ENCODE measurements around the gene CERS5. TPM values are rescaled to one million over a fixed set of nuclear protein-coding genes. Genes with fewer than 3 reads are reported as not detected.
"Not testable (repeated sequence)": the region's sequence is repeated elsewhere in the genome, so short reads cannot be mapped to it uniquely, and the experiment has no call there.

The CERS5 gene
- total RNA-seq, 1 donor from 2014 or later, result 114 TPM

- DNase-seq (ENCODE audit: low spot score), result no peak
- intact Hi-C loops (cut with micrococcal nuclease), result loop anchor here (2.0 to 5.0 kb wide), 2 partner anchors 79 to 314 kb away; partner anchors contain the start of genes CERS5 and LARP4
- no peaks in the 10 kb centered on the region for H3K9me3 Mint-ChIP-seq
- no peaks in the 10 kb centered on the region for H3K27me3 Mint-ChIP-seq (ENCODE audit: low read depth)
- no peak overlapping the region for H3K27ac Mint-ChIP-seq
- H3K36me3 Mint-ChIP-seq (ENCODE audit: low read depth), result peaks cover 51% of the 10 kb centered on the region
- H3K4me3 Mint-ChIP-seq (ENCODE audit: low read depth), result peak overlapping the region; percentile 27
- peaks cover 29% of the 10 kb centered on the region for H3K4me1 Mint-ChIP-seq (ENCODE audit: low read depth)
Observed at GRCh38 chr12:50087995-50088394, 79.2 kb downstream of the CERS5 start.

- no peak for DNase-seq (ENCODE audit: low spot score)
- Mint-ChIP-seq H3K36me3 (ENCODE audit: low read depth) (peaks cover 51% of the 10 kb centered on the region), H3K4me3 (ENCODE audit: low read depth) (peak overlapping the region; percentile 9), H3K27me3 (ENCODE audit: low read depth) (no peaks in the 10 kb centered on the region), H3K4me1 (ENCODE audit: low read depth) (peaks cover 29% of the 10 kb centered on the region), H3K27ac (no peak overlapping the region), H3K9me3 (no peaks in the 10 kb centered on the region)
- intact Hi-C loops (cut with micrococcal nuclease), result loop anchor here (5.0 kb wide), 1 partner anchor 315 kb away; the partner anchor contains the start of gene LARP4
Observed at GRCh38 chr12:50087151-50087550, 80.0 kb downstream of the CERS5 start.

DNA sequence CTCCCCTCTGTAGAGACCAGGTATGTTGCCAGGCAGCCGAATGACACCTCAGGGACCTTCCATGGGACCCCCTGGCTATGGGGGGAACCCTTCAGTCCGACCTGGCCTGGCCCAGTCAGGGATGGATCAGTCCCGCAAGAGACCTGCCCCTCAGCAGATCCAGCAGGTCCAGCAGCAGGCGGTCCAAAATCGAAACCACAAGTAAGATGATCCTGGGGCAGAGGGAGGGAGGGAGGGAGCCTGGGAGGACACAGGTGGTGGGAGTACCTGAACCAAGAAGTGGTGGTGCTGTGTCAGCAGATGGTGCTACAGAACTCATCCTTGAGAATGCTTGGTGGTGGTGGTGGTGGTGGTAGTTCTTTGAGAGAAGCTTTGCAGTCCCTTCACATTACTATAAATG is 81.0 kb downstream of the CERS5 start:
- intact Hi-C loops (cut with micrococcal nuclease), result loop anchor here (5.0 kb wide), 1 partner anchor 316 kb away; the partner anchor contains the start of gene LARP4
- H3K9me3 Mint-ChIP-seq, result no peaks in the 10 kb centered on the region
- H3K27ac Mint-ChIP-seq, result peak overlapping the region; percentile 71
- H3K4me3 Mint-ChIP-seq (ENCODE audit: low read depth), result peak overlapping the region; percentile 78
- peaks cover 41% of the 10 kb centered on the region for H3K36me3 Mint-ChIP-seq (ENCODE audit: low read depth)
- no peaks in the 10 kb centered on the region for H3K27me3 Mint-ChIP-seq (ENCODE audit: low read depth)
- DNase-seq (ENCODE audit: low spot score), result no peak
- peaks cover 29% of the 10 kb centered on the region for H3K4me1 Mint-ChIP-seq (ENCODE audit: low read depth)

DNA sequence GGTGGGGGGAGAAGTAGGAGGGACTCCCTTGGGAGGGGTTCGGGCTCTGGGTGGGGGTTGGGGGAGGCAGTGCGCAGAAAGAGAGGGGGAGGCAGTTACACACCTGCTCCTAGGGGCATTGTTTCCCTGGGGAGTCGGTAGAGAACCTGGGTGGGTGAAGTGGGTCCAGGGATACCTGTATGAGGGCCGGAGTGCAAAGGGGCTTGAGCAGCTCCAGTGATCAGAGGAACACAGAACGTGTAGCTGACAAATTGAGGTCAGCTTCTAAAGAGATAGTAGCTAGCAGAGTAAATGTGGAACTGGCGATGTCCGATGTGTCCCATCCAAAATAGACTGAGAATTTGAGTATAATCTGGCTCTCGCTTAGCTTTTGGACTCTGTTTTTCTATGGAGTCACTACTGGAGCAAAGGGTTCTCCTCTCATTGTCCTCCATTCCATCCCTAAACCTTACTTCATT is 81.5 kb downstream of the CERS5 start:
- peaks cover 29% of the 10 kb centered on the region for H3K4me1 Mint-ChIP-seq (ENCODE audit: low read depth)
- H3K4me3 Mint-ChIP-seq (ENCODE audit: low read depth), result peak overlapping the region; percentile 78
- H3K27ac Mint-ChIP-seq, result peak overlapping the region; percentile 71
- no peaks in the 10 kb centered on the region for H3K27me3 Mint-ChIP-seq (ENCODE audit: low read depth)
- no peaks in the 10 kb centered on the region for H3K9me3 Mint-ChIP-seq
- no peak for DNase-seq (ENCODE audit: low spot score)
- peaks cover 38% of the 10 kb centered on the region for H3K36me3 Mint-ChIP-seq (ENCODE audit: low read depth)
- intact Hi-C loops (cut with micrococcal nuclease), result loop anchor here (1.0 to 5.0 kb wide), 2 partner anchors 26 to 317 kb away; partner anchors contain the start of gene LARP4

DNA sequence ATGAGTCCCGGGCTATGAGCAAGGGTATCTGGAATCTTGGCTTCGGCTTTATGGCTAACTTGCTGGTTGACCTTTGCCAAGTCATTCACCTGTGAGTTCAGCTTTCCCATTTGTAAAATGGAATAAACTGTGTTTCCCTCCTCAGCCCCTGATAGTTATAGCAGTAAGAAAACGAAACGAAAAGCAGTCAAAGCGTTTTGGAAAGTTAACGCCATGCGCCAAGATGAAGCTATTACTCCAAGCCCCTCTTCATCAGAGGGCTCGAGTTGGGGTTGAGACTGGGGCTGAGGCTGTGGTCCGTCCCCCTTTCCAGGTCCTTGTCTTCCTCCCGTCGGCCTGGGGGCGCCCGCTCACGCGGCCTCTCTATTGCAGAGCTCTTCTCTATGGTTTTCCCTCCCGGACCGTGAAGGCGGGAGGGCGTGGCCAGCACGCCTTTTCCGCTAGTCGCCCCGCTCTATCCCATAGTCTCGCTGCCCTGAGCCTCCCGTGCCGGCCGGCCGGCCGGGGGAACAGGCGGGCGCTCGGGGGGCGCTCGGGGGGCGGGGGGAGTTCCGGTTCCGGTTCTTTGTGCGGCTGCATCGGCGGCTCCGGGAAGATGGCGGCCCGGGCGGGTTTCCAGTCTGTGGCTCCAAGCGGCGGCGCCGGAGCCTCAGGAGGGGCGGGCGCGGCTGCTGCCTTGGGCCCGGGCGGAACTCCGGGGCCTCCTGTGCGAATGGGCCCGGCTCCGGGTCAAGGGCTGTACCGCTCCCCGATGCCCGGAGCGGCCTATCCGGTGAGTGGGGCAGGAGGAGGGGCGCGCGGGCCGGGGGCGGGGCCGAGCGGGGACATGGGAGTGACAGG is 82.2 kb downstream of the CERS5 start, which contains the start of gene SMARCD1:
Gene SMARCD1 (plus strand): TSS at position 568 of the 840 bp plus-strand sequence. CDS start 28 bp downstream, at position 596.
- peaks cover 29% of the 10 kb centered on the region for H3K4me1 Mint-ChIP-seq (ENCODE audit: low read depth)
- peak; percentile 77 for DNase-seq (ENCODE audit: low spot score)
- peaks cover 33% of the 10 kb centered on the region for H3K36me3 Mint-ChIP-seq (ENCODE audit: low read depth)
- H3K27ac Mint-ChIP-seq, result peak within 1 kb of the TSS; percentile 93
- peak within 1 kb of the TSS; percentile 88 for H3K4me3 Mint-ChIP-seq (ENCODE audit: low read depth)
- H3K27me3 Mint-ChIP-seq (ENCODE audit: low read depth), result no peaks in the 10 kb centered on the region
- intact Hi-C loops (cut with micrococcal nuclease), result loop anchor here (1.0 to 5.0 kb wide), 2 partner anchors 26 to 317 kb away; partner anchors contain the start of gene LARP4
- H3K9me3 Mint-ChIP-seq, result no peaks in the 10 kb centered on the region

DNA sequence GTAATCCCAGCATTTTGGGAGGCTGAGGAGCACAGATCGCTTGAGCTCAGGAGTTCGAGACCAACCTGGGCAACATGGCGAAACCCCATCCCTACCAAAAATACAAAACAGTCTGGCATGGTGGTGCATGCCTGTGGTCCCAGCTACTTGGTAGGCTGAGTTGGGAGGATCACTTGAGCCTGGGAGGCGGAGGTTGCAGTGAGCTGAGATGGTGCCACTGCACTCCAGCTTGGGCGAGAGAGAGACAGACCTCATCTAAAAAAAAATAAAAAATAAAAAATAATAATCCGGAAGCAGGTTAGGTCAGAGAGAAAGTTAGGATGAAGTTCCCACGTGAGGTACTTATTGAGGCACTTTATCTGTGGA is 82.8 kb downstream of the CERS5 start:
- peak overlapping the region; percentile 88 for H3K4me3 Mint-ChIP-seq (ENCODE audit: low read depth)
- H3K9me3 Mint-ChIP-seq; intact Hi-C loops (cut with micrococcal nuclease); H3K27me3 Mint-ChIP-seq (ENCODE audit: low read depth); DNase-seq (ENCODE audit: low spot score): not testable (repeated sequence)
- peaks cover 28% of the 10 kb centered on the region for H3K36me3 Mint-ChIP-seq (ENCODE audit: low read depth)
- peaks cover 29% of the 10 kb centered on the region for H3K4me1 Mint-ChIP-seq (ENCODE audit: low read depth)
- H3K27ac Mint-ChIP-seq, result peak overlapping the region; percentile 93

DNA sequence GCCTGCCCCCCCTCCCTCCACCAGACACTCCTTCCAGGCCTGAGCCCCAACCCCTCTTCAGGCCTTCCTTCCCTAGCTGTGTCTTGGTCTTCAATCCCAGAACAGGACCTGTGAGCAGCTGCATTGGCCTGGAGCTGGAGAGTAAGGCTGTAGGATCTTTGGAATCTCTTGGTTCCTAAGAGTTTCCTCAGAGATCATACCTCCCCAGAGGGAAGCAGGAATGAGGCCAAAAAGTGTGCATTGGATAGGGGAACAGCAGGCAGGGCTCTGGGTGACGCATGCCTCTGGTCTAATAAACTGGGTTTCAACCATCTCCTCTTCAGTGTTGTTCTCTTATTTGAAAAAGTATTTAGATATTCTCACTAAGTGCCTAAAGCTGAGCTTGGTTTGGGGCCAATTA is 83.9 kb downstream of the CERS5 start:
- H3K27ac Mint-ChIP-seq, result peak overlapping the region; percentile 80
- DNase-seq (ENCODE audit: low spot score), result no peak
- peak overlapping the region; percentile 84 for H3K4me3 Mint-ChIP-seq (ENCODE audit: low read depth)
- H3K27me3 Mint-ChIP-seq (ENCODE audit: low read depth), result no peaks in the 10 kb centered on the region
- intact Hi-C loops (cut with micrococcal nuclease), result no loop called here
- peaks cover 22% of the 10 kb centered on the region for H3K4me1 Mint-ChIP-seq (ENCODE audit: low read depth)
- H3K9me3 Mint-ChIP-seq, result no peaks in the 10 kb centered on the region
- H3K36me3 Mint-ChIP-seq (ENCODE audit: low read depth), result peaks cover 19% of the 10 kb centered on the region

DNA sequence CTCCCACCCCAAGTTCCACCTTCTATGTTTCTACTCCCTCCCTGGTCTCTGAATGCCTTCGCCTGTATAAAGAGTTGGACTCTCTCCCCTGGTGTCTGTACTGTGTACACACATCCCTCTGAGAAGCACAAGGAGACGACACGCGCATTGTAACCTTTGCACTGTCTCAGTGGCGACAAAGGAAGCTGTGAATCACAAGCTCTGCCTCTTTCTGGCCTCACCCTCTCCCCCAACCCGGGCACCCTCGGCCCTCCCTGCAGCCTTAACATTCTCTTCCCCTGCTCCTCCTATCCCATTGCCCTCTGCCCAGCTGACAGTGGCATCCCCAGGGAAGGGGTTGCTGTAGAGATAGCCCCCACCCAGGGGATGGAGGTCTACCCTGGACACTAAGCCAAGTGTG is 84.5 kb downstream of the CERS5 start:
- Mint-ChIP-seq H3K4me1 (ENCODE audit: low read depth) (peaks cover 18% of the 10 kb centered on the region), H3K4me3 (ENCODE audit: low read depth) (no peak overlapping the region), H3K27ac (no peak overlapping the region), H3K27me3 (ENCODE audit: low read depth) (no peaks in the 10 kb centered on the region), H3K9me3 (no peaks in the 10 kb centered on the region), H3K36me3 (ENCODE audit: low read depth) (peaks cover 12% of the 10 kb centered on the region)
- intact Hi-C loops (cut with micrococcal nuclease), result no loop called here
- DNase-seq (ENCODE audit: low spot score), result no peak

DNA sequence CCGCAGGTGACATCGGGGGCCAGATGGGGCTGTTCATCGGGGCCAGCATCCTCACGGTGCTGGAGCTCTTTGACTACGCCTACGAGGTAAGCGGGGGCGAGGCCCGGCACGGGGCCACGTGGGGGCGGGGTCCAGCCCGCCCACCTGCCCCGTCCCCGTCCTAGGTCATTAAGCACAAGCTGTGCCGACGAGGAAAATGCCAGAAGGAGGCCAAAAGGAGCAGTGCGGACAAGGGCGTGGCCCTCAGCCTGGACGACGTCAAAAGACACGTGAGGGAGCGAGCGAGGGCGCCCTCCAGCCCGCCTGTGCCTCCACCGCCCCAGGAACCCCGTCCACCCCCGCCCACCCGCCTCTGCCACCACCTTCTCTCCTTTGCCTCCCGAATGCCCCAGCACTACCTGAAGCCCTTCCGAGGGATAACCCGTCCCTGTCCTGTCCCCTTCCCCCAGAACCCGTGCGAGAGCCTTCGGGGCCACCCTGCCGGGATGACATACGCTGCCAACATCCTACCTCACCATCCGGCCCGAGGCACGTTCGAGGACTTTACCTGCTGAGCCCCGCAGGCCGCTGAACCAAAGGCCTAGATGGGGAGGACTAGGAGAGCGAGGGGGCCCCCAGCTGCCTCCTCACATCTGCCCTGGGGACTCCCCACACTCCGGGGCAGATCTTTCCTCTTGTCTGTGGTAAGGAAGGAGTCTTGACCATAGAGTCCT is 85.9 kb downstream of the CERS5 start:
- H3K4me3 Mint-ChIP-seq (ENCODE audit: low read depth), result no peak overlapping the region
- peaks cover under 1% of the 10 kb centered on the region for H3K36me3 Mint-ChIP-seq (ENCODE audit: low read depth)
- DNase-seq (ENCODE audit: low spot score), result no peak
- intact Hi-C loops (cut with micrococcal nuclease), result no loop called here
- no peaks in the 10 kb centered on the region for H3K27me3 Mint-ChIP-seq (ENCODE audit: low read depth)
- no peak overlapping the region for H3K27ac Mint-ChIP-seq
- H3K4me1 Mint-ChIP-seq (ENCODE audit: low read depth), result peaks cover 10% of the 10 kb centered on the region
- no peaks in the 10 kb centered on the region for H3K9me3 Mint-ChIP-seq

- H3K36me3 Mint-ChIP-seq (ENCODE audit: low read depth), result no peaks in the 10 kb centered on the region
- H3K4me3 Mint-ChIP-seq (ENCODE audit: low read depth), result no peak overlapping the region
- H3K27ac Mint-ChIP-seq, result no peak overlapping the region
- intact Hi-C loops (cut with micrococcal nuclease), result no loop called here
- H3K9me3 Mint-ChIP-seq, result no peaks in the 10 kb centered on the region
- peaks cover 5% of the 10 kb centered on the region for H3K4me1 Mint-ChIP-seq (ENCODE audit: low read depth)
- DNase-seq (ENCODE audit: low spot score), result no peak
- no peaks in the 10 kb centered on the region for H3K27me3 Mint-ChIP-seq (ENCODE audit: low read depth)
Observed at GRCh38 chr12:50079771-50080170, 87.4 kb downstream of the CERS5 start.

All from activated T-helper 2 cell treated with anti-CD3 and anti-CD28 coated beads, Interferon-gamma antibody, Interleukin-2, Interleukin-4, amounts not matched to agents 10 μg/mL and 5 μg/mL and 100 μg/mL, durations not matched to agents 14 hours and 24 hours and 36 hours (primary cell).